HepG2 (cell line): ENCODE results near the gene FIZ1. TPM values are rescaled to one million over a fixed set of nuclear protein-coding genes. Genes with fewer than 3 reads are reported as not detected.

ENCODE experiments used
- ARNT ChIP-seq: fragments of 450-650 bp; IDR thresholded peaks from 2 replicates; pipeline ENCODE4 v1.6.1; 2017
- ARNTL ChIP-seq: sonication (generic); formaldehyde crosslinking; IDR thresholded peaks from 2 replicates; pipeline ENCODE4 v1.4.0; 2020; ENCODE audit warnings: mild to moderate bottlenecking, missing genetic modification reagents
- FOXC1 ChIP-seq: sonication (generic); formaldehyde crosslinking; IDR thresholded peaks from 2 replicates; pipeline ENCODE4 v1.8.0; 2022; ENCODE audit warnings: mild to moderate bottlenecking, missing genetic modification reagents, borderline replicate concordance
- IRF9 ChIP-seq: sonication (generic); formaldehyde crosslinking; IDR thresholded peaks from 2 replicates; pipeline ENCODE4 v1.8.0; 2022; ENCODE audit warnings: missing genetic modification reagents, mild to moderate bottlenecking, borderline replicate concordance
- MTERF4 ChIP-seq: sonication (generic); formaldehyde crosslinking; IDR thresholded peaks from 2 replicates; pipeline ENCODE4 v1.8.0; 2023; ENCODE audit warnings: mild to moderate bottlenecking, missing genetic modification reagents
- MXI1 ChIP-seq: IDR thresholded peaks from 3 replicates; pipeline ENCODE4 v1.6.1; 2012; ENCODE audit warnings: low read depth, low read length, inconsistent platforms, borderline replicate concordance
- RBAK ChIP-seq: sonication (generic); formaldehyde crosslinking; IDR thresholded peaks from 2 replicates; pipeline ENCODE4 v1.5.1; 2020; ENCODE audit warnings: mild to moderate bottlenecking, missing genetic modification reagents
- SMARCE1 ChIP-seq: fragments of 450-650 bp; IDR thresholded peaks from 2 replicates; pipeline ENCODE4 v1.6.1; 2017; ENCODE audit warnings: borderline replicate concordance
- SOX5 ChIP-seq: IDR thresholded peaks from 2 replicates; pipeline ENCODE4 v1.6.1; 2016; ENCODE audit warnings: borderline replicate concordance
- USF2 ChIP-seq, 2 experiments: sonication (generic) in 1 of 2; formaldehyde crosslinking in 1 of 2; IDR thresholded peaks; 2 replicates each; pipeline versions ENCODE4 v1.5.1 to v1.6.1; 2011 to 2020; ENCODE audit warnings: borderline replicate concordance in 1 of 2, low read depth in 1 of 2, low read length in 1 of 2, mild to moderate bottlenecking in 1 of 2, missing genetic modification reagents in 1 of 2, moderate library complexity in 1 of 2
- ZC3H13 ChIP-seq: sonication (generic); formaldehyde crosslinking; IDR thresholded peaks from 2 replicates; pipeline ENCODE4 v1.8.1; 2023; ENCODE audit warnings: mild to moderate bottlenecking, missing genetic modification reagents, moderate library complexity
- ZFAT ChIP-seq: sonication (generic); formaldehyde crosslinking; conservative IDR thresholded peaks from 2 replicates; pipeline ENCODE4 v1.8.1; 2023; ENCODE audit warnings: missing genetic modification reagents, inconsistent platforms
- ZFX ChIP-seq: sonication (generic); formaldehyde crosslinking; IDR thresholded peaks from 2 replicates; pipeline ENCODE4 v1.4.0; 2020; ENCODE audit warnings: mild to moderate bottlenecking, low read depth, missing genetic modification reagents, moderate library complexity
- ZNF574 ChIP-seq: sonication (generic); formaldehyde crosslinking; IDR thresholded peaks from 2 replicates; pipeline ENCODE4 v1.4.0; 2020; ENCODE audit warnings: missing genetic modification reagents
- ZNF589 ChIP-seq: sonication (generic); formaldehyde crosslinking; conservative IDR thresholded peaks from 2 replicates; pipeline ENCODE4 v1.8.0; 2022; ENCODE audit warnings: mild to moderate bottlenecking, moderate library complexity, missing genetic modification reagents
- ZNF660 ChIP-seq: sonication (generic); formaldehyde crosslinking; IDR thresholded peaks from 2 replicates; pipeline ENCODE4 v1.5.1; 2020; ENCODE audit warnings: mild to moderate bottlenecking, low read depth, missing genetic modification reagents, borderline replicate concordance
- polyA plus RNA-seq, 8 experiments: library from polyadenylated mRNA; depleted of rRNA in 3 of 8; stranded (reverse) in 7 of 8; unstranded in 1 of 8; fragments of >200 nt; fragmentation: Illumina TruSeq in 4 of 8; extraction: Trizol in 4 of 8; gene quantifications; 2 replicates each; pipeline versions ENCODE4 v1.2.1 to v1.2.3, GENCODE V29; 2011 to 2016; ENCODE audit warnings: low read depth in 4 of 8, missing spikeins in 1 of 8, mixed read lengths in 1 of 8; ENCODE audit not compliant: insufficient read depth in 1 of 8
- total RNA-seq, 5 experiments: library from RNA; depleted of rRNA; stranded (reverse); fragments of >200 nt; fragmentation: Illumina TruSeq; extraction: Trizol; gene quantifications; 2 replicates each; pipeline ENCODE4 v1.2.3, GENCODE V29; 2016; ENCODE audit warnings: low read depth in 1 of 5

The FIZ1 gene
- total and polyA plus RNA-seq, 2 of the 13 experiments (the other 11 are each of a cell fraction or from before 2014, with no cell fraction given) = 3.6 to 5.9 TPM

- TF ChIP-seq MXI1 = peak; percentile 21; the same call in 1 of the 3 replicates
- TF ChIP-seq MTERF4 (CRISPR knock-in tag) = no peak
- TF ChIP-seq ZC3H13 = no peak
- no peak for TF ChIP-seq ARNTL (CRISPR knock-in tag)
- TF ChIP-seq SOX5 (CRISPR knock-in tag) = no peak
- TF ChIP-seq SMARCE1 = no peak
- TF ChIP-seq IRF9 = 0 out of 2 replicates have a peak, but pooled peaks have one; percentile 54
- TF ChIP-seq RBAK (CRISPR knock-in tag) = no peak
- no peak for TF ChIP-seq ARNT
- TF ChIP-seq ZFX (CRISPR knock-in tag) = peak; percentile 65
- no peak for TF ChIP-seq FOXC1 (CRISPR knock-in tag)
- no peak for TF ChIP-seq ZNF574 (CRISPR knock-in tag)
- TF ChIP-seq ZNF589 (CRISPR knock-in tag) = no peak
- TF ChIP-seq ZNF660 = no peak
- 0 out of 2 replicates have a peak, but pooled peaks have one; percentile 4 for TF ChIP-seq USF2 (IDR thresholded peaks at IDR 0.05; ENCODE audit: low read depth, low read length)
- no peak; the same call in 1 of the 2 replicates for TF ChIP-seq USF2 (CRISPR knock-in tag; IDR thresholded peaks at IDR 0.05; ENCODE audit: borderline replicate concordance)
- no peak for TF ChIP-seq ZFAT (CRISPR knock-in tag)
Observed at GRCh38 chr19:55585658-55586339, 13.5 kb downstream of the FIZ1 start (continued).
